Activated CD4-positive, CD25-positive, alpha-beta regulatory T cell (primary cell): ENCODE data around the gene GALNT1.

ENCODE experiments used
- DNase-seq, 4 experiments: peaks; one replicate each; lab custom pipeline; 2025; lab: John Stamatoyannopoulos, UW

The GALNT1 gene

DNA sequence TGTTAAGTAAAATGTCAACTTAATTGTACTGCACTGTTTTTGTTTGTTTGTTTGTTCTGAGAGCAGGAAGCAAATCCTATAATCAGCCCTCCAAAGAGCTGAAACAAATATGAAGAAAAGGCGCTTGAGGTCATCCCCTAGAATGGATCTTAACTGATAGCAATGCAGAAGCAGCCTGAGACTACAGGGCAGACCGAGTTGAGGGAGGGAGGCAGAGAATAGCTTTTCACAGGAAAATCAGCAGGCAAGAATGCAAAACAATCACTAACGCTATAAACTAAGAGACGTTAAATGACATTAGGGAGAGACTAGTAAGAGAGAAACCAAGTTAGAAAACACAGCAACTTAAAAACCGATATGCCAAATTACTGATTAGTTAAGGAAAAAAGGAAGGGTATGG, 37.2 kb downstream of the GALNT1 start:
- DNase-seq, result no peak

DNA sequence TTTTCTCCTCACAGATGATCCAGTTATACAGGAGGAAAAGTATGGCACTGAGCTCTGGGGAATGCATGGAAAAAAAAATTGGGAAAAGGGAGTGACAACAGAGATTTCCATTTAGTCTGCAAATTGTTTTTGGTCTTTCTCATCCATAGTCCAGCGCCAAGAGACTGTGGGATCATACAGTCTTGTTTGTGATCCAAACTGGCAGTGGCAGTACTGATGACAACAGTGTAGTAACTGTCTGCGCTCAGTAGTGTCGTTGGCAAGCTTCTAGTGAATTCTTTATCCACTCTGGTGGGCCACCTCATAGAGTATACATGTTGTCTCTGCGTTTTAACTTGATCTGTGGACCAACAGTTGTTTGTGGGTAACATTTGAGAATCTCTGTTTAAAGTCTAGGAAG, 37.9 kb downstream of the GALNT1 start:
- no peak for DNase-seq

- DNase-seq, result no peak
These were observed 38.4 kb downstream of the GALNT1 start for GRCh38 chr18:35619941-35620340.

DNA sequence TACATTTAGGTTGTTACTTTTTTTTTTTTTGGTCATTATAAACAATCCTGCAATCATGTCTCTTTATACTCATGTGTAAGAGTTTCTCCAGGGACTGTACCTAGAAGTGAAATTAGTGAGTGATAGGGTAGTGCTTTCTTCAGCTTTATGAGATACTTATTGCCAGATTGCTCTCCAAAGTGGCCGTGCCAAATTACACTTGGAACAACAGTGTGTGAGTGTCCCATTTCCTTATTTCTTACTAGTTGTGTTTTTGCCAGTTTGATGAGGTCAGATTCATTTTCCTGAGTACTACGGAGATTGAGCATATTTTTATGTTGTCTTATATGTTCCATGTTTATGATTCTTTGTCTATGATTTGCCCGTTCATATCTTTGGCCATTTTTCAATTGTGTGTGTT, 39.2 kb downstream of the GALNT1 start:
- no peak for DNase-seq

DNA sequence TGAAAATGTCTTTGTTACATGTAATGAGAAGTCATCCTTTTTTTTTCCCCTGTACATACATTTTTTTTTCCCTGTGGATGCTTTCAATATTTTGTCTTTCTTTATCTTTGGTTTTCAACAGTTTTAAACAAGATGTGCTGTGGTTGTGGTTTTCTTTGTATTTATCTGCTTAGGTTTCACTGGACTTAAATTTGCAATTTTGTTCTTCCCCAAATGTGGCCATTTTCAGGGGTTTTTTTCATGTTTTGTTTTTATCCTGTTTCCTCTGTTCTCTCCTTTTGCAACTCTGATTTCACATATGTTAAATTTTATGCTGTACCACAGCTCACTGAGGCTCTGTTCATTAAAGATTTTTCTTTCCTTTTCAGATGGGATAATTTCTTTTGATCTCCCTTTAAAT, 41.7 kb downstream of the GALNT1 start:
- no peak for DNase-seq

DNA sequence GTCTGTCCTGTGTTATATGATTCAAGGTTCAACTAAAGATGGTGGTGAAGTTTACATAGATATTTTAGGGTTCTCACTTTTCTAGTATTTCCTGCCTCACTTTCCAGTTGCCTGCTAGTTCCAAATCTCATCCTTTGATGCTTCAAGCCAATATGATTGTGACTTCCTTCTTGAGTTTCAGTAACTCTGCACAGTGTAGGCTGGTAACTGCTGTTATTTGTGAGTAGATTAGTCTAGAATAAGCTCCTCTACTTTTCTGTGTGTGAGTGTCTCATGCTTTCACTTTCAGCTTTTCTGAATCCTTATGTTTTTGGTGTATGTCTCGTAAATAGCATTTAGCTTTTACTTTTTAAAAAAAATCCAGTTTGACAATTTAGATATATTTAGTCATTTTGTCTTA, 42.6 kb downstream of the GALNT1 start:
- DNase-seq, result no peak

DNA sequence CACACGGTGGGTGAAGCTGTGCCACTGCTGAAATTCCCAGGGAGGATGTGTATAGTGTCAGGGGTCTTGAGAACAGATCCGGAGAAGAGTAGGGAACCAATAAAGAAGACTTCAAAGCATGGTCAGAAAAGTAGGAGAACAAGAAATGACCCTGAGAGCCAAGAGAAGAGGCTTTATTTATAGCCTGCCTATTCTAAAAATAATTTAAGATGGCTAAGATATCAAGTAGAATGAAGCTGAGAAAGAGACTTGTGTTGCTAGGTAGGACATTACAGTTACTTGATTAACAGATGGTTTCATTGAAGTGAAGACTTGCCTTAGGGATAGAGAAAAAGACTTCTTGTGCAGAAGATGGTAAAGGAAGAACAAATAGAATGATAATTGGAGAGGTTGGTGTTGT, 43.7 kb downstream of the GALNT1 start:
- no peak for DNase-seq

DNA sequence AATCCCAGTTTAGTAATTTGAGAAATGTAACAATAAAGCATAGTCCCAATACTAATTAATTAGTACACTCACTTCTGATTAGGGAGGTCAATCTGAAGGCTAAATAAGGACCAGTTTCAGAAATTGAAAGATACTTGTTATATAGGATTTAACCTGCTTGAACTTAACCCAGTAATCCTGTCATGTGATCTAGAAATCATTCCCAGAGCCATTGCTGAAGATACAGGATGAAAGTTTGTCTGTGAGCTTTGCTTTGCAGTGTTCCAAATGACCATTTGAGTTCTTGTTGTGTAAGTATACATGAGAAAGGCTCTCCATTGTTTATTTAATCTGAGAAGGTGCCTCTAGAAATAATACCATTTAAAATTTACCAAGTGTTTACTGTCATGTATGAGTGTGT, 52.2 kb downstream of the GALNT1 start:
- no peak for DNase-seq

- no peak for DNase-seq
These were observed 52.8 kb downstream of the GALNT1 start for GRCh38 chr18:35634323-35634722.

DNA sequence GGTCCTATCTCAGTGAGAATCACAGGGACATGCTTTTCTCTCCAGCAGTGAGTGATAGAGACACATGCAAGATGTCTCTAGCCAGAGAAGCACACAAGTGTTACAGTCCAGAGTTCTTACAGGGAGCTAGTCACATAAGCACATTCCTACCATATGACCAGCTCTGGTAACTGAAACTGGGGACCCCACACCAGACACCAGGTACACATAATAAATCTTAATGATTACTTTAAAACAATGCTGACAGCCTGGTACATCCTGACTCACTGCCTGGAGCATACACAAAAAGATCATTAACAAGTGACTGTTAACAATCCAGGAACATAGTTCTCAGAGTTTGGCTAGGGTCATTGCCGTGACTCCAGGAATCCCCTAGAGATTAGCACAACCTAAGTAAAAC, 53.6 kb downstream of the GALNT1 start:
- no peak for DNase-seq

- no peak for DNase-seq
These were observed 55.7 kb downstream of the GALNT1 start for GRCh38 chr18:35637227-35637626.

DNA sequence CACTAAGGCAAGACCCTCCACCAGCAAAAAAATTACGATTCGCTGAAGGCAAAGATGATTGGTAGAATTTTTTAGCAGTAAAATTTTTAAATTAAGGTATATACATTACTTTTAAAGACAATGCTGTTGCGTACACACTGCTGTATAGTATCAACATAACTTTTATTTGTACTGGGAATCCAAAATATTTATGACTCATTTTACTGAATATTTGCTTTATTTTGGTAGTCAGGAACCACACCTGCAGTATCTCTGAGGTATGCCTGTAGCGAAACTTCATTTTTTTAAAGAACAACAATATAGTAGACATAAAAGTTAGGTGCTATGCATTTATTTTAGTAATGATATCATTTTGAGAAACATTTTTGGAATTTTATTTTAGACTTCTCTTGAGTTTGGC, 57.8 kb downstream of the GALNT1 start:
- no peak for DNase-seq

GRCh38 chr18:35641467-35641866, 59.9 kb downstream of the GALNT1 start:
- DNase-seq, result no peak

GRCh38 chr18:35641916-35642315, 60.4 kb downstream of the GALNT1 start:
- no peak for DNase-seq

DNA sequence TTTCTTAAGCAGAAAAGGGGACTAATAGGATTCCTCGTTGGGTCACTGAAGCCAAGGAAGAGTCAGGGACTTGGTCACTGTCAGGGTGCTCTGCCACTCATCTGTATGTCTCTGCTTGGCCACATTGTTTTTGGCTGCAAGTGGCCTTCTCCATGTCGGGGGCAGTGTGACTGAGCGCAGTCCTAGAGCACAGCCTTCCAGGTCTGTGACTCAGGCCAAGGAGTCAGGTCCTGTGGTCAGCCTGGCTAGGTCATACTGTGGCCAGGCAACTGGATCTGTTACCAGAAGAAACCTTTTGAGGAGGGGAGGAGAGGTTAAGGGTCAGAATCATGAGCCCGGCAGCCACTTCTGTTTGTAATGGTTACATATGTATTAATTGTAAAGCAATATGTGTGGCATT, 61.3 kb downstream of the GALNT1 start:
- no peak for DNase-seq

DNA sequence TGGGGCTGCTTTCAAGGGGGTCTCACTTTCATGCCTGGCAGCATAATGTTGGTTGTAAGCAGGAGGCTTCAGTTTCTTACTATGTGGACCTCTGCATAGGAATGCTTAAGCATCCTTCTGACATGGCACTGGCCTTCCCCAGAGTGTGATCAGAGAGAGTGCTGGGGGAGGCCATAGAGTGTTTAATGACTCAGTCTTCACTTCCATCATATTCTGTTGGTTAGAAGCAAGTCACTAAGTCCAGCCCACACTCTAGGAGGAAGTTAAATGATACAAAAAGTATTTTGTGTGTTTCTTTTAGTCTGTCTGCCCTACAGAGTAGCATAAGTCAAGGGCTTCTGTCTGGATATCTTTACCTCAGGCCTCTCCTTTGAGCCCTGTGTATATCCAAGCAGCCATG, 64.9 kb downstream of the GALNT1 start:
- no peak for DNase-seq

- DNase-seq, result no peak
These were observed 72.0 kb downstream of the GALNT1 start for GRCh38 chr18:35653392-35654135.

DNA sequence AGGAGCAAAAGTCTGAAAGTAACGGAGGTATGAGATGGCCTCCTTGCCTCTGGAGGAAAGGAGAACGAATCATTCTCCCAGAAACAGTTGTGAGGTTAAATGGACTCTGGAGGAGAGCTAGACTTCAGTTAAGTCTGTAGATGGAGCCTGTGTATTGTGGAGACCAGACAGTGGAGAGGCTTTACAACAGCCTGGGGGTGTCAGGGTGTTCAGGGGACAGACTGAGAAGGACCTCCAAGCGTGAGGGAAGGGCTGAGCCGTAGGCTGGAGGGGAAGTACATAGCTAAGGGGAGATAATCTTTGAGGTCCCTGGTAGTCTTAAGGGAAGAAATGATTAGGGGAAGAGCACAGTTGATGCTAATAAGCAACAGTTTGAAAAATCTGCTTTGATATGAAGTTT, 76.6 kb downstream of the GALNT1 start:
- no peak for DNase-seq

GRCh38 chr18:35661483-35662146, 80.1 kb downstream of the GALNT1 start:
- DNase-seq, result no peak

DNA sequence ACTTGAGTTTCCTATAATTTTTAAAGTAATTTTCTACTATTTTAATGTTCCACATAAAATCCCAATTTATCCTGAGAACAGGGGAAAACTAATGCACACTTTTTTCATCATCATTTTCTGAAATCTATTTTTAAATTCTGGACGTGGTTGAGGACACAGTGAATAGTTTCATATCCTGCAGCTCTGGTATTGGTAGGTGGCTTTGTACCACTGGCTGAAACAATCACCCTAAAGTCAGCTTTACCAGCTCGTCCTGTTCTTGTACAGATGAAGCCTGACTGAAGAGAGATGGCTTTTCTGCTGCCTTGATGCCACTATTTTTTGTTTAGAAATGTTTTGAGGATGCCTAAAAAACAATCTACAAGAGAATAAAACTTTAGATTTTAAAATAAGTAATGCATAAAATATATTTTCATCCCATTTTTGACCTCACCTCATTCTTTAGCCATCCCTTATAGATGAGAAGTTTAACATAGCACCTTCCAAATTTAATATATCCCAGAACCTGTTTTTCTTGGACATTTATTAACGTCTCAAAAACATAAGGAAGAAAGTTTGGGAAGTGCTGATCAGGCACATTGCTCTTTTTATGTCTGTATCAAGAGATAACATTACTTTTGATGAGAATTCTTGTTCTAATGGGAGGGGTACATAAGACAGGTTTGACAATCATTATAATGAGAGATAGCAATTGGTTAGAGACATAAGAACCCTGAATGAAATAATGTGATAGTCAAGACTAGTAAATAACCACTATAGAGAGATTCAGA, 80.9 kb downstream of the GALNT1 start:
- DNase-seq, result no peak

DNA sequence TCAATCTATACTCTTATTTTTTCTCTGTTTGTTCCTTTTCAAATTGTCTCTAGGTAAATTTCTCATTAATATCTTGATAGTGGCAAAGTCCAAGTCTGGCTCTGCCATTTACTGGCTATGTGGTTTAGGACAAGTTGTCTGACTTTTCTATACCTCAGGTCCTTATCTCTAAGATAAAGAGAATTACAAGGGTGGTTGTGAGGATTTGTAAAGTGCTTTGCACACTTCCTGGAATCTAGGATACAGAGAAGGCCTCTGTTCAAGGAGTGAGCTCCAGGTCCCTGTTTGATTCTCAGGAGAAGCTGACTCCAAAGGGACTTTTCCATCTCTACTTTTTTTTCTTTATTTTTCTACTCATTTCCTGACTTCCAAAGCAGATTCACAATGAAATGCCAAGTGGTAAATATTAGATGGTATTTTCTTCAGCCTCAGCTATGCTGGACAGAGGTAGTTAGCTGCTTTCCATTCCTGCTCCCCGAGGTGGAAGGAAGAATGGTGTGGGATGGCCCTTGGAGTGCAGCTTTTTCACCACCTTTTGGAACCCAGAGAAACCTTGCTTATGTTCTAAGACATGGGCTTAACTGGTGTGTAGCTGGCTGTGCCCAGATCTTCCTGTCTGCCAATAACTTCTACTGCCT, 90.5 kb downstream of the GALNT1 start:
- DNase-seq, result no peak

DNA sequence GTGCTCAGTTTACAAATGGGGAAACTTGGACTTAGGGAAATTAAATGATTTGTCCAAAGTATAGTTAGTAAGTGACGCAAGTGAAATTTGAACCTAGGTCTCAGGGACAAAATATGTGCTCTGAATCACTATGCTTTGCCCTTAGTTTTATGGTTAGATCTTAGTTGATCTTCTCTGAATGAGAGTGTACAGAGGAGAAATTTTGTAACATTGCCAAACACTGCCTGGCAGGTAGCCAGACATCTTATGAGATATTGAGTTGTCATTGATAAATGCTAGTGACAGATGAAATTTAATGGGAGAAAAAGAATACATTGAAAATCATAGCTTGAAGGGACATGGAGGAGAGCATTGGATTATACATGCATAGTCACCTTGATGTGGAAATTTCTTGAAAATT, 91.4 kb downstream of the GALNT1 start:
- no peak for DNase-seq

GRCh38 chr18:35673682-35674081, 92.1 kb downstream of the GALNT1 start:
- no peak for DNase-seq
